Mucosa of descending colon (tissue), 3 donors: ENCODE measurements around the gene CHST13. TPM values are rescaled to one million over a fixed set of nuclear protein-coding genes. Genes with fewer than 3 reads are reported as not detected.

Experiments
- ATAC-seq: fragments of 200-7000 bp; cut with Tn5 transposase; one replicate; pipeline ENCODE4 v1.9.1; 2020; ENCODE audit warnings: mild to moderate bottlenecking, moderate library complexity
- DNase-seq, 3 donors: peaks; one replicate each; pipeline ENCODE4 v3.0.0-alpha.2; 2020
- H3K36me3 ChIP-seq: fragments of 200-600 bp; one replicate; pipeline ENCODE4 v1.8.0; 2021; ENCODE audit warnings: low read depth, mild to moderate bottlenecking
- H3K4me1 ChIP-seq: fragments of 200-600 bp; one replicate; pipeline ENCODE4 v1.8.0; 2021; ENCODE audit warnings: low read depth, mild to moderate bottlenecking
- H3K4me3 ChIP-seq: fragments of 200-600 bp; one replicate; pipeline ENCODE4 v1.8.0; 2021; ENCODE audit warnings: mild to moderate bottlenecking
- H3K9me3 ChIP-seq: fragments of 200-600 bp; one replicate; pipeline ENCODE4 v1.8.0; 2021; ENCODE audit warnings: mild to moderate bottlenecking
- intact Hi-C, 2 donors: fragments of 100-400 bp; cut with DNase I in 1 of 2; cut with micrococcal nuclease in 1 of 2; formaldehyde crosslinking; loops; one replicate each; pipeline versions ENCODE4 v1.11.0 to v1.11.1; 2022; cut with DNase I, micrococcal nuclease
- total RNA-seq, 3 donors: library from RNA; stranded (reverse); fragmentation: NEBNext Ultra II Directional in 2 of 3; extraction: Animal tissue kit (Norgen Biotek cat#: 25700) in 2 of 3; gene quantifications; one replicate each; pipeline versions ENCODE4 v1.2.1 to v1.2.4, GENCODE V29; 2021 to 2023
- TF ChIP-seq, protein P1 (sequence below): fragments of 200-600 bp; IDR thresholded peaks from one replicate; pipeline ENCODE4 v1.8.0; 2022; ENCODE audit warnings: antibody characterized with exemption, mild to moderate bottlenecking
- donor health status: DM: no; HTN: no; CAD: no; lungs with moderate emphysema.
- donor health status: DM: no; HTN: no; CAD: no.
- donor health status: DM: no; HTN: yes; CAD: no.

CHST13 gene
- total RNA-seq, 3 donors from 2014 or later: 0.27 to 5.7 (median 0.98) TPM

DNA sequence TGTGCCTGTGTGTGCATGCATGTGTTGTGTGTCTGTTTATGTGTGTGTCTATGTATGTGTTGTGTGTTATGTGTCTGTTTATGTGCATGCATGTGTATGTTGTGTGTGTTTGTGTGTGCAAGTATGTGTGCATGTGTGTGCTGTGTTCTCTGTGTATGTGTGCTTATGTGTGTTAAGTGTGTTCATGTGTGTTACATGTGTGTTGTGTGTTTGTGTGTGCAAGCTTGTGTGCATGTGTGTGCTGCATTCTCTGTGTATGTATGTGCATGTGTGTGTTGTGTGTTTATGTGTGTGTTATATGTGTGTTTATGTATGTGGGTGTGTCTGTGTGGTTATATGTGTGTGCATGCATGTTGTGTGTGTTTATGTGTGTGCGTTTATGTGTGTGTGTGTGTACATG, 21.3 kb upstream of the CHST13 start:
- Histone ChIP-seq H3K4me3 (no peak overlapping the region), H3K36me3 (no peaks in the 10 kb centered on the region), H3K9me3 (no peaks in the 10 kb centered on the region), H3K4me1 (no peaks in the 10 kb centered on the region)
- TF ChIP-seq, protein P1, sequence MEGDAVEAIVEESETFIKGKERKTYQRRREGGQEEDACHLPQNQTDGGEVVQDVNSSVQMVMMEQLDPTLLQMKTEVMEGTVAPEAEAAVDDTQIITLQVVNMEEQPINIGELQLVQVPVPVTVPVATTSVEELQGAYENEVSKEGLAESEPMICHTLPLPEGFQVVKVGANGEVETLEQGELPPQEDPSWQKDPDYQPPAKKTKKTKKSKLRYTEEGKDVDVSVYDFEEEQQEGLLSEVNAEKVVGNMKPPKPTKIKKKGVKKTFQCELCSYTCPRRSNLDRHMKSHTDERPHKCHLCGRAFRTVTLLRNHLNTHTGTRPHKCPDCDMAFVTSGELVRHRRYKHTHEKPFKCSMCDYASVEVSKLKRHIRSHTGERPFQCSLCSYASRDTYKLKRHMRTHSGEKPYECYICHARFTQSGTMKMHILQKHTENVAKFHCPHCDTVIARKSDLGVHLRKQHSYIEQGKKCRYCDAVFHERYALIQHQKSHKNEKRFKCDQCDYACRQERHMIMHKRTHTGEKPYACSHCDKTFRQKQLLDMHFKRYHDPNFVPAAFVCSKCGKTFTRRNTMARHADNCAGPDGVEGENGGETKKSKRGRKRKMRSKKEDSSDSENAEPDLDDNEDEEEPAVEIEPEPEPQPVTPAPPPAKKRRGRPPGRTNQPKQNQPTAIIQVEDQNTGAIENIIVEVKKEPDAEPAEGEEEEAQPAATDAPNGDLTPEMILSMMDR: no peak
- ATAC-seq (no peak), DNase-seq (no peak)
- intact Hi-C loops: no loop called here

DNA sequence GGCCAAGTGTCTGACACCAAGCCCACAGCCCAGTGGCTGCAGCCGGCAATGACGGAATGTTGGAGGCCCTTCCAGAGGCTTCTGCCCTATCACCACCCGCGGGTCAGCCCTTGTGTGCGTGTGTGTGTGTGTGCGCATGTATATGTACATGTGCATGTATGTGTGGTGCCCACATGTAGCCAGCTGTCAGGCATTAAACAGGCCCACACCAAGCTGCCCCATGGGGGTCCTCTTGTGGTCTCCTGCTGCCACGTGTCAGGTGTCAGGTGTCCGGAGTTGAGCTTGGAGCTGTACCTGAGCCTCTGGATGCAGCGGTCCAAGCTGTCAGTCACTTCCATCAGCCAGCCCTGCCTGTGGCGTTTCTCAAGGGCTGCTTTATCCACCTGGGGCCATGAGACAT, 20.3 kb upstream of the CHST13 start:
- ATAC-seq: no peak
- TF ChIP-seq, protein P1: no peak
- DNase-seq: no peak
- Histone ChIP-seq H3K4me1 (no peaks in the 10 kb centered on the region), H3K9me3 (no peaks in the 10 kb centered on the region), H3K36me3 (no peaks in the 10 kb centered on the region), H3K4me3 (no peak overlapping the region)
- intact Hi-C loops: no loop called here

DNA sequence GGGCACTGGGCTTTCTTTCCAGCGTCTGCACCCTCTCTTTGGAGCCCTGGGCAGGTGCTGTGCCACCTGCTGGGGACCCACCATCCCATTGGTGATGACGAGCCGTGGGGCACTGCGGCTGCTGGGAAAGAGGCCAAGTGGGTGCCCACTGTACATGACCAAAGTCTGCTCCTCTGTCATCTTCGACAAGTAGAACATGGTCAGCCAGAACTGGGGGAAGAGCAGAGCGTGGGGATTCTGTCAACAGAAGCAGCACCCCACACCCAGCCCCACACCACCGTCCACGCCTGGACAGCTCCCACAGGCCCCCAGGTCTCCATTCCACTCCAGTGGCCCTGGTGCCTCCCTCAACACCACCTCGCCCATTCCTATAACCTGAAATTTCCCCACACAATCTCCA, 16.1 kb upstream of the CHST13 start:
- DNase-seq (no peak), ATAC-seq (no peak)
- Histone ChIP-seq H3K36me3 (no peaks in the 10 kb centered on the region), H3K4me1 (no peaks in the 10 kb centered on the region), H3K4me3 (no peak overlapping the region), H3K9me3 (no peaks in the 10 kb centered on the region)
- TF ChIP-seq, protein P1: no peak
- intact Hi-C loops: no loop called here

DNA sequence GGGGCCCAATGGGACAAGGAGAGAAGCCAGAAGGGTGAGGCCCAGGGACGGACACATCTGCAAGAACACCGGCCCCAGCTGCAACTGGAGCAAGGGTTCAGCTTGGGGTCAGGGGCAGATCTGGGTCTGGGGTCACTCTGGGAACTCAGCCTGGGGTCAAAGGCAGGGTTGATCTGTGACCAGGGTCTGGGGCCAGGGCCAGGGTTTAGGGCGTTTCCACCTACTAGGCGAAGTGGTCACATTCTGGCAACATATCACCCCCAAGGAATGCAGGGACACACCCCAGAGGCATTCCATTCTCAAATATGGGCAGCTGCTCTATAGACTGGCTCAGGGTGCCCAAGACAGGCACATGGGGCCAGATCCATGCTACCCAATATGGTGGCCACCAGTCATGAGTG, 15.4 kb upstream of the CHST13 start:
- no peak for ATAC-seq
- H3K4me1 ChIP-seq: no peaks in the 10 kb centered on the region
- intact Hi-C loops: no loop called here
- no peak for DNase-seq
- no peak overlapping the region for H3K4me3 ChIP-seq
- TF ChIP-seq, protein P1: no peak
- no peaks in the 10 kb centered on the region for H3K36me3 ChIP-seq
- no peaks in the 10 kb centered on the region for H3K9me3 ChIP-seq

DNA sequence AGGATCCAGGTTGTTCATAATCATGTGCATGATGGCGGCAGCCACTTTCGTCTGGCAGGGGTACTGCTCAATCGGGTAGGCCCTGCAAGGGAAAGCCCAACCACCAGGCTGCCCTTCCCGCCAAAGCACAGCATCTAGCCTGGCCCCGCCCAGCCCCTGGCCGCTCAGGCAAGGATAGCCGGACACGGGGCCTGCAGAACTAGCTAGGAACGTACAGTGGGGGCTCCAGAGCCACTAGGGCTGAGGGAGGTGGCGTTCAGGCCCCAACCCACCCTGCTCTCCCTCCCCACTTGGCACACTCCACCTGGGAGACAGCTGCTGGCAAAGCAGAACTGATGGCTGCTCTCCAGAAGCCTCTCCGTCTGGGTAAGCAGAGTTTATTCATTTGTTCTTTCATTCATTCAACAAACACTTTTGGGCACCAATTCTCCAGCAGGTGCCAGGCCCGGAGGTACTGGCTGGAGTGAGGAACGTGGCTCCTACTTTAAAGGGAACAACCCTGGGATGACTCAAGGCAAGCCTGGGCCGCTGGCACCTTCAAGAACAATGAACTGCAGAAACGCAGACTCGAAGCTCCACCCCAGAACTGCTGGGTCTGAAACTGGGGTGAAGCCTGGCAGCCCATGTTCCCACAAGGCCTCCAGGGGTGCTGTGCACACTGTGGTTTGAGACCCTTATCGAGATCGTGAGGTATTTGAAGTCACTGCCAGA, 14.2 kb upstream of the CHST13 start:
- DNase-seq: no peak
- no peak for ATAC-seq
- Histone ChIP-seq H3K9me3 (no peaks in the 10 kb centered on the region), H3K4me1 (no peaks in the 10 kb centered on the region), H3K4me3 (no peak overlapping the region), H3K36me3 (no peaks in the 10 kb centered on the region)
- TF ChIP-seq, protein P1: no peak
- intact Hi-C loops: no loop called here
